Fibroblast of mammary gland (primary cell): Measurements from ENCODE around the gene DPY19L1.

Experiments used
- DNase-seq: peaks from one replicate; pipeline ENCODE4 v3.0.0-alpha.2; 2010; ENCODE audit warnings: low read depth
- H3K4me3 ChIP-seq: 2 replicates; pipeline ENCODE4 v1.5.1; 2011; ENCODE audit warnings: low read depth, mild to moderate bottlenecking, low read length, moderate library complexity; ENCODE audit not compliant: control insufficient read depth
- TF ChIP-seq, protein P1 (sequence below): conservative IDR thresholded peaks from 2 replicates; pipeline ENCODE4 v1.5.1; 2011; ENCODE audit warnings: low read depth, low read length, inconsistent platforms; ENCODE audit not compliant: control insufficient read depth, insufficient read depth

DPY19L1 gene

GRCh38 chr7:35040906-35041305, 3.6 kb upstream of the DPY19L1 start:
- TF ChIP-seq, protein P1, sequence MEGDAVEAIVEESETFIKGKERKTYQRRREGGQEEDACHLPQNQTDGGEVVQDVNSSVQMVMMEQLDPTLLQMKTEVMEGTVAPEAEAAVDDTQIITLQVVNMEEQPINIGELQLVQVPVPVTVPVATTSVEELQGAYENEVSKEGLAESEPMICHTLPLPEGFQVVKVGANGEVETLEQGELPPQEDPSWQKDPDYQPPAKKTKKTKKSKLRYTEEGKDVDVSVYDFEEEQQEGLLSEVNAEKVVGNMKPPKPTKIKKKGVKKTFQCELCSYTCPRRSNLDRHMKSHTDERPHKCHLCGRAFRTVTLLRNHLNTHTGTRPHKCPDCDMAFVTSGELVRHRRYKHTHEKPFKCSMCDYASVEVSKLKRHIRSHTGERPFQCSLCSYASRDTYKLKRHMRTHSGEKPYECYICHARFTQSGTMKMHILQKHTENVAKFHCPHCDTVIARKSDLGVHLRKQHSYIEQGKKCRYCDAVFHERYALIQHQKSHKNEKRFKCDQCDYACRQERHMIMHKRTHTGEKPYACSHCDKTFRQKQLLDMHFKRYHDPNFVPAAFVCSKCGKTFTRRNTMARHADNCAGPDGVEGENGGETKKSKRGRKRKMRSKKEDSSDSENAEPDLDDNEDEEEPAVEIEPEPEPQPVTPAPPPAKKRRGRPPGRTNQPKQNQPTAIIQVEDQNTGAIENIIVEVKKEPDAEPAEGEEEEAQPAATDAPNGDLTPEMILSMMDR: no peak
- H3K4me3 ChIP-seq: no peak overlapping the region
- no peak for DNase-seq

- TF ChIP-seq, protein P1: no peak
- DNase-seq: no peak
- no peak overlapping the region for H3K4me3 ChIP-seq
Measured at GRCh38 chr7:35039343-35039742, 2.1 kb upstream of the DPY19L1 start.

GRCh38 chr7:35038354-35038753, 1.1 kb upstream of the DPY19L1 start:
- TF ChIP-seq, protein P1: no peak
- DNase-seq: no peak
- peak overlapping the region; percentile 50 for H3K4me3 ChIP-seq

DNA sequence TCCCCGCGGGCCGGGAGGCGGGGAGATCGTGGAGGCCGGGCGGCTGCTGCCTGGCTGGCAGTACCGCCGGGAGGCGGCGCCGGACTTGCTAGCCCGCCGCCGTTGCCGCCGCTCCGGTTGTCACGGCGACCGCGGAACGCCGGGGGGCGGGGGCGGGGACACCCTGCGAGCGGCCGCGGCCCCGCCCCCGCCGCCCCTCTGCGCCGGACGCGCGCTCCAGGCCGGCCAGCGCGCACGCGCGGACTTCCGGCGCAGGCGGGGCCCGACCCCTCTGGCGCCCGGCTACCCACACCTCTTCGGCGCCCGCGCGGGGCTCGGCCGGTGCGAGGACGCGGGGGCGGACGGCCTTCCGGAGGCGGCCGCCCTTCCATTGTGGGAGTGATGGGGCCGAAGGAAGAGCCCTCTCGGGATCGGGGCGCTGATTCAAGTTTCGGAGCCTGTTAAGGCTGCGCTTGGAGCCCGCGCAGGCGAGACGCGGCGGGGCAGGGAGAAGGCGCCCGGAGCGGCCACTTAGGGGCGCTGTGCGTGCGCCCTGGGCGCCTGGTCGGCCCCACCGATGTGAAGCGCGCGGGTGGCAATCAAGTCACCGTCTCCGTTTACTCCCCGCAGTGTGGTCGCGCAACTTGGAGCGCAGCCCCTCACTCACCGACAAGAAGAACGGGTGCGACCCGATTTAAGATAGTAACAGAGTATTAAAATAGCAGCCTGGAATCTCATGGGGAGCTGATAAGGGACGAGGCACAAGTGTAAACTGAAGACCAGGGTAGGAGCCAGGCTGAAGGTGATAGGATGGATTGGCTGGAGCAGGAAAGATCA, 449 bp upstream of the DPY19L1 start:
- peak overlapping the region; percentile 50 for H3K4me3 ChIP-seq
- TF ChIP-seq, protein P1: peak; percentile 49
- DNase-seq: peak; percentile 88

DNA sequence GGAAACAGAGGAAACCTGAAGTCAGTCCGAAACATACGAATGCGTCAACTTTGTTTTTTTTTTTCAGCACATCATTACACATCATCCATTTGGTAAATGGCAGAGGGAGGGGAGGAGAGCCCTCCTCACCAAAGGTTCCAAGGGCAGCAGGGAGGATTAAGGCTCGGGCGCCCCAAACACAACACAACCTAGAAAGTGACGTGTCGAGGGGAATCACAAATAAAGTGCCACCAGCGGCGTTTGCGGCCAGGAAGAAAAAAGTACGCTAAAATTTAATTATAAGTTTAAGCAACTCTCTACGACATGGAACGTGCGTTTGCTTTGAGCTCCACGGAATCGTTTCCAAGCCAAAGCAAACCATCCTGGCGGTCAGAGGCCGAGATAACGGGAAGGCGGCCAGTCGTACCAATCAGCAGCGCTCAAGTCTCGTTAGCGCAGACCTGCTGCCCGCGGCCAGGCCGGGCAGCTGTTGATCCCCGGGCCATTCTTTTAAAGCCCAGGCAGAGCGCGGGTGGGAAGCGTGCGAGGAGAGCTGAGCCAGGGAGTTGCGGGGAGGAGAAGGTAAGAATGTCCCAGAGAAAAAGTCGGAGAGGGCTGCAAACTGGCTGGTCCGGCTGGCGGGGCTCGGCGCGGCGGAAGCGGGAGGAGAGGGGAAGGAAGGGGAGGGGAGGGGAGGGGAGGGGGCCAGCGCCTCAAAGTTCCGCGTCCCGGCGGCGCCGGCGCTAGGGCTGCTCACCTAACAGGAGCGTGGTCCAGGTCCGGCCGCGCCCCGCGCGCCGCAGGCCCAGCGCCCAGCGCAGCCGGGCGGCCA, 719 bp downstream of the DPY19L1 start:
- peak; percentile 59 for DNase-seq
- peak overlapping the region; percentile 80 for H3K4me3 ChIP-seq
- TF ChIP-seq, protein P1: no peak

- DNase-seq: peak; percentile 31
- TF ChIP-seq, protein P1: no peak
- peak overlapping the region; percentile 80 for H3K4me3 ChIP-seq
Measured at GRCh38 chr7:35035511-35035961, 1.7 kb downstream of the DPY19L1 start.
